DOHH2 (cell line): Measurements from ENCODE around the gene RAPGEF1.

Experiments used
- H3F3A ChIP-seq: fragments of 200-600 bp; sonication (generic), shearing (Covaris generic); 2 replicates; pipeline ENCODE4 v1.6.0; 2016; ENCODE audit warnings: antibody characterized with exemption, mild to moderate bottlenecking; ENCODE audit not compliant: control insufficient read depth, insufficient read depth
- H3K27ac ChIP-seq: fragments of 200-600 bp; sonication (generic); 2 replicates; pipeline ENCODE4 v1.5.1; 2014; ENCODE audit warnings: low read depth, mild to moderate bottlenecking, low read length, moderate library complexity
- H3K27me3 ChIP-seq: fragments of 200-600 bp; sonication (generic); 2 replicates; pipeline ENCODE4 v1.6.1; 2014; ENCODE audit warnings: mild to moderate bottlenecking, low read length, mixed read lengths; ENCODE audit not compliant: control insufficient read depth
- H3K36me3 ChIP-seq: fragments of 200-600 bp; sonication (generic); 2 replicates; pipeline ENCODE4 v1.6.1; 2014; ENCODE audit warnings: mild to moderate bottlenecking, low read length, moderate library complexity, mixed read lengths; ENCODE audit not compliant: control insufficient read depth
- H3K4me1 ChIP-seq: fragments of 200-600 bp; sonication (generic); 2 replicates; pipeline ENCODE4 v1.6.1; 2014; ENCODE audit warnings: mild to moderate bottlenecking, low read length, mixed read lengths; ENCODE audit not compliant: control insufficient read depth
- H3K4me2 ChIP-seq: fragments of 200-600 bp; sonication (generic); 2 replicates; pipeline ENCODE4 v1.6.0; 2014; ENCODE audit warnings: mild to moderate bottlenecking, low read length, moderate library complexity
- H3K4me3 ChIP-seq: fragments of 200-600 bp; sonication (generic); 2 replicates; pipeline ENCODE4 v1.5.1; 2014; ENCODE audit warnings: mild to moderate bottlenecking, low read length, mixed read lengths
- H3K79me2 ChIP-seq: fragments of 200-600 bp; sonication (generic); 2 replicates; pipeline ENCODE4 v1.6.1; 2014; ENCODE audit warnings: mild to moderate bottlenecking, low read length, mixed read lengths; ENCODE audit not compliant: control insufficient read depth
- H3K9me2 ChIP-seq: fragments of 200-600 bp; sonication (generic); replicated peaks from 2 replicates; pipeline ENCODE4 v1.6.1; 2014; ENCODE audit warnings: mild to moderate bottlenecking, low read length, mixed read lengths; ENCODE audit not compliant: control insufficient read depth
- H3K9me3 ChIP-seq: fragments of 200-600 bp; sonication (generic); 2 replicates; pipeline ENCODE4 v1.6.1; 2014; ENCODE audit warnings: antibody characterized with exemption, low read length, mixed read lengths; ENCODE audit not compliant: control insufficient read depth, insufficient read depth
- H4K20me1 ChIP-seq: fragments of 200-600 bp; sonication (generic); 2 replicates; pipeline ENCODE4 v1.6.0; 2014; ENCODE audit warnings: low read depth, mild to moderate bottlenecking, antibody characterized with exemption, low read length, moderate library complexity; ENCODE audit not compliant: control insufficient read depth, insufficient read depth
- EZH2phosphoT487 ChIP-seq: fragments of 200-600 bp; sonication (generic); IDR thresholded peaks from 2 replicates; pipeline ENCODE4 v1.6.1; 2017; ENCODE audit warnings: borderline replicate concordance, mild to moderate bottlenecking, antibody characterized with exemption, low read length, moderate library complexity, mixed read lengths
- TF ChIP-seq, protein P1 (sequence below): fragments of 200-600 bp; sonication (generic); IDR thresholded peaks from one replicate; pipeline ENCODE4 v1.5.1; 2014; ENCODE audit warnings: antibody characterized with exemption, mild to moderate bottlenecking, low read depth, low read length; ENCODE audit not compliant: poor library complexity, severe bottlenecking

RAPGEF1 gene

GRCh38 chr9:131733541-131734061 lies 6.3 kb downstream of the RAPGEF1 start:
- no peaks in the 10 kb centered on the region for H3K9me3 ChIP-seq
- H3K36me3 ChIP-seq, result peaks cover 61% of the 10 kb centered on the region
- peaks cover 81% of the 10 kb centered on the region for H3K79me2 ChIP-seq
- H3K9me2 ChIP-seq, result no peaks in the 10 kb centered on the region
- H3K4me2 ChIP-seq, result peak overlapping the region; percentile 77
- H4K20me1 ChIP-seq, result 0 out of 2 replicates have a peak, but pooled peaks cover 1% of the 10 kb centered on the region
- H3F3A ChIP-seq, result peaks cover 56% of the 10 kb centered on the region
- H3K27me3 ChIP-seq, result no peaks in the 10 kb centered on the region
- H3K4me1 ChIP-seq, result peaks cover 93% of the 10 kb centered on the region
- H3K27ac ChIP-seq, result peak overlapping the region; percentile 96
- H3K4me3 ChIP-seq, result peak overlapping the region; percentile 92
- TF ChIP-seq, protein P1, sequence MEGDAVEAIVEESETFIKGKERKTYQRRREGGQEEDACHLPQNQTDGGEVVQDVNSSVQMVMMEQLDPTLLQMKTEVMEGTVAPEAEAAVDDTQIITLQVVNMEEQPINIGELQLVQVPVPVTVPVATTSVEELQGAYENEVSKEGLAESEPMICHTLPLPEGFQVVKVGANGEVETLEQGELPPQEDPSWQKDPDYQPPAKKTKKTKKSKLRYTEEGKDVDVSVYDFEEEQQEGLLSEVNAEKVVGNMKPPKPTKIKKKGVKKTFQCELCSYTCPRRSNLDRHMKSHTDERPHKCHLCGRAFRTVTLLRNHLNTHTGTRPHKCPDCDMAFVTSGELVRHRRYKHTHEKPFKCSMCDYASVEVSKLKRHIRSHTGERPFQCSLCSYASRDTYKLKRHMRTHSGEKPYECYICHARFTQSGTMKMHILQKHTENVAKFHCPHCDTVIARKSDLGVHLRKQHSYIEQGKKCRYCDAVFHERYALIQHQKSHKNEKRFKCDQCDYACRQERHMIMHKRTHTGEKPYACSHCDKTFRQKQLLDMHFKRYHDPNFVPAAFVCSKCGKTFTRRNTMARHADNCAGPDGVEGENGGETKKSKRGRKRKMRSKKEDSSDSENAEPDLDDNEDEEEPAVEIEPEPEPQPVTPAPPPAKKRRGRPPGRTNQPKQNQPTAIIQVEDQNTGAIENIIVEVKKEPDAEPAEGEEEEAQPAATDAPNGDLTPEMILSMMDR, result no peak
- TF ChIP-seq EZH2phosphoT487, result no peak

DNA sequence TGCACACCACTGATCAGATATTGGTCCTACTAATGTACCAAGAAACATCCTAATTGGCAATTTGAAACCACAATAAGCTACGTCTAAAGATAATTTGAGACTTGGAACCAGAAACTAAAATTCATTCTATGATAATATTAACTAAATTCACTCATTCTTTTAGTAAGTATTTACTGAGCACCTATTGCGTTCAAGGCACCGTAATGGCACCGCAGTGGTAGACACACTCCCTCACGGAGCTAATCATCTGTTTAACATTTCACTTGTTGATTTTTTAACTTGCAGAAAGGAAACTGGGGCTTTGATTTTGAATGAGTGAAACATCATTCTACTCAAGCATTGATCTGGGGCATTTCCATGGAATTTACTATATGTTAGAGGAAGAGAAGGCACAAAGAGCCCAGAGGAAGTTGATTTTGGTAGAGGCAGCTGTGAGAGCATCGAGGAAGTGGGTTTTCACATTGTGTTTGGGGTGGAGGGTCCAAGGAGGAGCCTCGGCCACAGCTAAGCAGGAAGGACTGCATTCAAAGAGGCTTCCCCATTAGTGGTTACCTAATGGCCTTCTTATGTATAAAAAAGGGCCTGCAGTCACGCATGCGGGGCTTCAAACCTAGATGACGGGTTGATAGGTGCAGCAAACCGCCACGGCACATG lies 7.1 kb downstream of the RAPGEF1 start:
- Histone ChIP-seq H3K4me2 (peak overlapping the region; percentile 77), H3K4me1 (peaks cover 96% of the 10 kb centered on the region), H4K20me1 (no peaks in the 10 kb centered on the region), H3K27me3 (no peaks in the 10 kb centered on the region), H3K9me3 (no peaks in the 10 kb centered on the region), H3K9me2 (no peaks in the 10 kb centered on the region), H3F3A (peaks cover 64% of the 10 kb centered on the region), H3K27ac (peak overlapping the region; percentile 96), H3K4me3 (peak overlapping the region; percentile 54), H3K79me2 (peaks cover 73% of the 10 kb centered on the region), H3K36me3 (peaks cover 56% of the 10 kb centered on the region)
- TF ChIP-seq, protein P1, result no peak
- no peak for TF ChIP-seq EZH2phosphoT487

DNA sequence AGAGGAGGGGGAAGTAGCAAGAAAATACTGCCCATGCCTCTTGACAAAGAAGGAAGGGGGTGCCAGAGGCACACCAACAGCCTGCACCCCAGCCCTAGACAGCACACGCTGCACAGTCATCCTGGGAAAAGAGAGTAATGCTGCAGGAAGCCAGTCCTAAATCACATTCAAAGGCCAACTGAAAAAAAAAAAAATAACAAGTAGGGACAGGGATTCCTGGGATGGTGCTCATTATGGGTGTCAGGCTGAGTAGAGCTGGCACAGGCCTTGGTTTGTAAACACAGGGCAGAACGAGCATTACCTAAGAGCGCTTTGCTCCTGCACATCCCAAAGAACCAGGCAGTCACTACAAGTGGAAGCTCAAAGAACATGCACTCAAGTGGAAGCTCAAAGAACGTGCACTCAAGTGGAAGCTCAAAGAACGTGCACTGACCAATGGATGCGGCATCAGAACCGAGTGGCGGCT lies 7.8 kb downstream of the RAPGEF1 start:
- Histone ChIP-seq H3K4me2 (peak overlapping the region; percentile 77), H3K79me2 (peaks cover 71% of the 10 kb centered on the region), H3K36me3 (peaks cover 51% of the 10 kb centered on the region), H3K27ac (peak overlapping the region; percentile 96), H4K20me1 (no peaks in the 10 kb centered on the region), H3K9me3 (no peaks in the 10 kb centered on the region), H3K9me2 (no peaks in the 10 kb centered on the region), H3K27me3 (no peaks in the 10 kb centered on the region), H3K4me3 (peak overlapping the region; percentile 54), H3K4me1 (peaks cover 97% of the 10 kb centered on the region), H3F3A (peaks cover 71% of the 10 kb centered on the region)
- TF ChIP-seq, protein P1, result no peak
- TF ChIP-seq EZH2phosphoT487, result no peak
